ENCODE measurements around the gene PLCB1. TPM values are rescaled to one million over a fixed set of nuclear protein-coding genes. Genes with fewer than 3 reads are reported as not detected.

The PLCB1 gene
- polyA plus RNA-seq, 1 donor (not counting 4 experiments of a cell fraction or from before 2014, with no cell fraction given), result 0.37 TPM

DNA sequence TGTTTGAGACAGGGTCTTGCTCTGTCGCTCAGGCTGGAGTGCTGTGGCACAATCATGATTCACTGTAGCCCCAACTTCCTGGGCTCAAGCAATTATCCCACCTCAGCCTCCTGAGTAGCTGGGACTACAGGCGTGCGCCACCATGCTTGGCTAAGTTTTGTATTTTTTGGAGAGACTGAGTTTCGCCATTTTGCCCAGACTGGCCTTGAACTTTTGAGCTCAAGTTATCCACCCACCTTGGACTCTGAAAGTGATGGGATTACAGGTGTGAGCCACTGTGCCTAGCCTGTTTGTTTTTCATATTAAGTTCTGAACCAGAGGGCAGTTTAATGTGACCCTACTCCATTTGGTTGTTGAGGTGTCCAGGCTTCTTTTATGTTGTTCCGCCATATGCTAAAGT is 194.8 kb downstream of the PLCB1 start:
- H3K9ac ChIP-seq (ENCODE audit: control insufficient read depth, extremely low read depth, insufficient read depth, low read length), result no peak overlapping the region
- dilution Hi-C loops (cut with MboI; ENCODE audit: extremely low pct_ligation_motif_present, low sequenced_read_pairs), result no loop called here
- no peak overlapping the region for H3K4me3 ChIP-seq (ENCODE audit: control insufficient read depth in 2 of 3, extremely low read depth in 1 of 3, insufficient read depth in 2 of 3, low read depth in 1 of 3, low read length in 3 of 3)
- no peak for FAIRE-seq
- no peak overlapping the region for H3K27ac ChIP-seq (ENCODE audit: control insufficient read depth, insufficient read depth, low read length)
- no peaks in the 10 kb centered on the region for H3K9me3 ChIP-seq (ENCODE audit: control insufficient read depth, low read depth, low read length)
- no peak overlapping the region for H2AFZ ChIP-seq (ENCODE audit: control insufficient read depth, low read length)
- no peaks in the 10 kb centered on the region for H3K27me3 ChIP-seq (ENCODE audit: control insufficient read depth, extremely low read depth, insufficient read depth, low read length)
- no peaks in the 10 kb centered on the region for H3K4me1 ChIP-seq (ENCODE audit: control insufficient read depth, extremely low read depth, insufficient read depth, low read length)
- TF ChIP-seq EZH2 (IDR thresholded peaks at IDR 0.05; ENCODE audit: low read length), result no peak
- TF ChIP-seq, protein P1, sequence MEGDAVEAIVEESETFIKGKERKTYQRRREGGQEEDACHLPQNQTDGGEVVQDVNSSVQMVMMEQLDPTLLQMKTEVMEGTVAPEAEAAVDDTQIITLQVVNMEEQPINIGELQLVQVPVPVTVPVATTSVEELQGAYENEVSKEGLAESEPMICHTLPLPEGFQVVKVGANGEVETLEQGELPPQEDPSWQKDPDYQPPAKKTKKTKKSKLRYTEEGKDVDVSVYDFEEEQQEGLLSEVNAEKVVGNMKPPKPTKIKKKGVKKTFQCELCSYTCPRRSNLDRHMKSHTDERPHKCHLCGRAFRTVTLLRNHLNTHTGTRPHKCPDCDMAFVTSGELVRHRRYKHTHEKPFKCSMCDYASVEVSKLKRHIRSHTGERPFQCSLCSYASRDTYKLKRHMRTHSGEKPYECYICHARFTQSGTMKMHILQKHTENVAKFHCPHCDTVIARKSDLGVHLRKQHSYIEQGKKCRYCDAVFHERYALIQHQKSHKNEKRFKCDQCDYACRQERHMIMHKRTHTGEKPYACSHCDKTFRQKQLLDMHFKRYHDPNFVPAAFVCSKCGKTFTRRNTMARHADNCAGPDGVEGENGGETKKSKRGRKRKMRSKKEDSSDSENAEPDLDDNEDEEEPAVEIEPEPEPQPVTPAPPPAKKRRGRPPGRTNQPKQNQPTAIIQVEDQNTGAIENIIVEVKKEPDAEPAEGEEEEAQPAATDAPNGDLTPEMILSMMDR (optimal IDR thresholded peaks at IDR 0.05 in 1 of 3, IDR thresholded peaks at IDR 0.05 in 1 of 3, conservative IDR thresholded peaks at IDR 0.05 in 1 of 3; ENCODE audit: extremely low read depth in 1 of 3, insufficient read depth in 2 of 3, low read length in 3 of 3), result no peak
- no peak overlapping the region for H3K4me2 ChIP-seq (ENCODE audit: control insufficient read depth, extremely low read depth, insufficient read depth, low read depth, low read length)
- H4K20me1 ChIP-seq (ENCODE audit: control insufficient read depth, extremely low read depth, insufficient read depth, low read length), result no peaks in the 10 kb centered on the region
- no peaks in the 10 kb centered on the region for H3K79me2 ChIP-seq (ENCODE audit: control insufficient read depth, insufficient read depth, low read length)
- H3K36me3 ChIP-seq (ENCODE audit: control insufficient read depth in 2 of 2, extremely low read depth in 1 of 2, insufficient read depth in 2 of 2, low read length in 2 of 2), result no peaks in the 10 kb centered on the region
- no peak for DNase-seq (ENCODE audit: low read depth, low spot score)
- H3K9me1 ChIP-seq (ENCODE audit: control insufficient read depth, extremely low read depth, insufficient read depth, low read length), result no peaks in the 10 kb centered on the region

DNA sequence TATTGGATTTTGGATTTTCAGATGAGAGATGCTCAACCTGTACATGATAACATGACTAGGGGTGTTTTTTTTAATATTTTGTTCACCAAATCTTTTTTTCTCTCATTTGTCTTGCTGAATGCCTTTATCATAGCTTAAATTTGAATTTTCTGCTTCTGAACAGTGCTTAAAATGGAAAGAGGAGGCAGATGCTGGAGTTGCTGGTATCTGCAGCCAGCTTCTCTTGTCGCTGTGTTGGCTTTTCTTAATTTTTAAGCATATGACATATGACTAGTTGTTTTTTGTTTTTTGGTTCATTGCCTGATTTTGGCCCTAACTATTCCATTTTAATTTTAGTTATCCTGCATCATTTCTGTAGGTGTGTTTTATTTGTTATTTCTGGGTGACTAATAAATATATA is 196.1 kb downstream of the PLCB1 start:
- Histone ChIP-seq H3K9me3 (ENCODE audit: control insufficient read depth, low read depth, low read length) (no peaks in the 10 kb centered on the region), H3K4me1 (ENCODE audit: control insufficient read depth, extremely low read depth, insufficient read depth, low read length) (no peaks in the 10 kb centered on the region), H3K9ac (ENCODE audit: control insufficient read depth, extremely low read depth, insufficient read depth, low read length) (no peak overlapping the region), H3K27me3 (ENCODE audit: control insufficient read depth, extremely low read depth, insufficient read depth, low read length) (no peaks in the 10 kb centered on the region), H3K4me2 (ENCODE audit: control insufficient read depth, extremely low read depth, insufficient read depth, low read depth, low read length) (no peak overlapping the region), H3K36me3 (ENCODE audit: control insufficient read depth in 2 of 2, extremely low read depth in 1 of 2, insufficient read depth in 2 of 2, low read length in 2 of 2) (no peaks in the 10 kb centered on the region), H3K79me2 (ENCODE audit: control insufficient read depth, insufficient read depth, low read length) (no peaks in the 10 kb centered on the region), H3K4me3 (ENCODE audit: control insufficient read depth in 2 of 3, extremely low read depth in 1 of 3, insufficient read depth in 2 of 3, low read depth in 1 of 3, low read length in 3 of 3) (no peak overlapping the region), H3K9me1 (ENCODE audit: control insufficient read depth, extremely low read depth, insufficient read depth, low read length) (no peaks in the 10 kb centered on the region), H3K27ac (ENCODE audit: control insufficient read depth, insufficient read depth, low read length) (no peak overlapping the region), H4K20me1 (ENCODE audit: control insufficient read depth, extremely low read depth, insufficient read depth, low read length) (no peaks in the 10 kb centered on the region), H2AFZ (ENCODE audit: control insufficient read depth, low read length) (no peak overlapping the region)
- FAIRE-seq (no peak), DNase-seq (ENCODE audit: low read depth, low spot score) (no peak)
- dilution Hi-C loops (cut with MboI; ENCODE audit: extremely low pct_ligation_motif_present, low sequenced_read_pairs), result no loop called here
- TF ChIP-seq, protein P1 (optimal IDR thresholded peaks at IDR 0.05 in 1 of 3, IDR thresholded peaks at IDR 0.05 in 1 of 3, conservative IDR thresholded peaks at IDR 0.05 in 1 of 3; ENCODE audit: extremely low read depth in 1 of 3, insufficient read depth in 2 of 3, low read length in 3 of 3), result no peak
- TF ChIP-seq EZH2 (IDR thresholded peaks at IDR 0.05; ENCODE audit: low read length), result no peak

All from keratinocyte (primary cell).